ENCODE measurements around the gene ZCCHC9.

DNA sequence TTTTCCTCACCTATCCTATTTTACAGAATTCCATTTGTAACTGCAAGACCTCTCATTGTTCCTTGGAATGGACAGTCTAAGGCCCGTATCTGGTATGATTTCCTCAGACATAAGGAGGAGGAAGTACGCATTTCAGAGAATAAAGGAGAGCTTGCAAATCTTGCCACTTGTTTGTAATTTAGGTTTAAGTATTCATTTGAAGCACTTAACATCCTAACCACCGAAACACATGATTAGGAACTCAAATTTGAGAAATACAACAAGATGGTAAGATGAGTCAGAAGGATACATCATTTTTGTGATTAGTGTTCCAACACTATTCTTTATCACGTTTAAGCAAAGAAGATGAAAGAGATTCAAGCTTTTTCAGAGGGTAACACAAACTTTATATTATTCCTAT lies 3.9 kb upstream of the ZCCHC9 start:
- TF ChIP-seq, protein P1, sequence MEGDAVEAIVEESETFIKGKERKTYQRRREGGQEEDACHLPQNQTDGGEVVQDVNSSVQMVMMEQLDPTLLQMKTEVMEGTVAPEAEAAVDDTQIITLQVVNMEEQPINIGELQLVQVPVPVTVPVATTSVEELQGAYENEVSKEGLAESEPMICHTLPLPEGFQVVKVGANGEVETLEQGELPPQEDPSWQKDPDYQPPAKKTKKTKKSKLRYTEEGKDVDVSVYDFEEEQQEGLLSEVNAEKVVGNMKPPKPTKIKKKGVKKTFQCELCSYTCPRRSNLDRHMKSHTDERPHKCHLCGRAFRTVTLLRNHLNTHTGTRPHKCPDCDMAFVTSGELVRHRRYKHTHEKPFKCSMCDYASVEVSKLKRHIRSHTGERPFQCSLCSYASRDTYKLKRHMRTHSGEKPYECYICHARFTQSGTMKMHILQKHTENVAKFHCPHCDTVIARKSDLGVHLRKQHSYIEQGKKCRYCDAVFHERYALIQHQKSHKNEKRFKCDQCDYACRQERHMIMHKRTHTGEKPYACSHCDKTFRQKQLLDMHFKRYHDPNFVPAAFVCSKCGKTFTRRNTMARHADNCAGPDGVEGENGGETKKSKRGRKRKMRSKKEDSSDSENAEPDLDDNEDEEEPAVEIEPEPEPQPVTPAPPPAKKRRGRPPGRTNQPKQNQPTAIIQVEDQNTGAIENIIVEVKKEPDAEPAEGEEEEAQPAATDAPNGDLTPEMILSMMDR (IDR thresholded peaks at IDR 0.05): no peak
- TF ChIP-seq POLR2A (IDR thresholded peaks at IDR 0.05): no peak
